ENCODE data around the gene THTPA.
"Not testable (repeated sequence)": the region's sequence is repeated elsewhere in the genome, so short reads cannot be mapped to it uniquely, and the experiment has no call there.

THTPA gene

GRCh38 chr14:23568021-23568599, 12.0 kb downstream of the THTPA start:
- DNase-seq = no peak

- no peak for DNase-seq
Observed at GRCh38 chr14:23568600-23569331, 12.7 kb downstream of the THTPA start.

GRCh38 chr14:23569443-23570151, 13.5 kb downstream of the THTPA start:
- peak; percentile 32 to 82 for DNase-seq

GRCh38 chr14:23570806-23571483, 14.9 kb downstream of the THTPA start:
- DNase-seq = no peak

GRCh38 chr14:23571701-23572523, 15.8 kb downstream of the THTPA start:
- DNase-seq = no peak

GRCh38 chr14:23572524-23572828, 16.4 kb downstream of the THTPA start:
- no peak for DNase-seq

- DNase-seq = no peak
Observed at GRCh38 chr14:23572836-23573235, 16.8 kb downstream of the THTPA start.

- peak in 1 of 2 donors; percentile 44 for DNase-seq
Observed at GRCh38 chr14:23573384-23574015, 17.4 kb downstream of the THTPA start.

- DNase-seq = no peak
Observed at GRCh38 chr14:23577004-23577681, 21.1 kb downstream of the THTPA start.

GRCh38 chr14:23577710-23578392, 21.8 kb downstream of the THTPA start:
- no peak for DNase-seq

GRCh38 chr14:23578560-23579310, 22.7 kb downstream of the THTPA start, which contains the start of gene JPH4:
Gene JPH4 (minus strand): TSS chr14:23578790. CDS start chr14:23577453, 1,337 bp downstream.
- peak; percentile 35 to 74 for DNase-seq

- DNase-seq = no peak
Observed at GRCh38 chr14:23579311-23579630, 23.2 kb downstream of the THTPA start.

- DNase-seq = no peak
Observed at GRCh38 chr14:23579739-23580138, 23.7 kb downstream of the THTPA start.

- DNase-seq = no peak
Observed at GRCh38 chr14:23580152-23580926, 24.3 kb downstream of the THTPA start.

- DNase-seq = no peak
Observed at GRCh38 chr14:23580948-23581281, 24.8 kb downstream of the THTPA start.

- no peak for DNase-seq
Observed at GRCh38 chr14:23582906-23583760, 27.1 kb downstream of the THTPA start.

GRCh38 chr14:23583761-23584526, 27.9 kb downstream of the THTPA start:
- not testable (repeated sequence) for DNase-seq
